WTC11 (cell line): ENCODE results near the gene PIGR.

ENCODE experiments used
- FOXK1 ChIP-seq: sonication (generic); formaldehyde crosslinking; IDR thresholded peaks from 2 replicates; pipeline ENCODE4 v1.8.0; 2022; ENCODE audit warnings: mild to moderate bottlenecking, moderate library complexity, missing genetic modification reagents
- NR3C1 ChIP-seq: sonication (generic); formaldehyde crosslinking; conservative IDR thresholded peaks from 2 replicates; pipeline ENCODE4 v1.8.1; 2023; ENCODE audit warnings: low read depth, mild to moderate bottlenecking, missing genetic modification reagents
- PRDM15 ChIP-seq: sonication (generic); formaldehyde crosslinking; IDR thresholded peaks from 2 replicates; pipeline ENCODE4 v1.8.0; 2022; ENCODE audit warnings: missing genetic modification reagents
- TEAD4 ChIP-seq: sonication (generic); formaldehyde crosslinking; IDR thresholded peaks from 2 replicates; pipeline ENCODE4 v1.8.0; 2022; ENCODE audit warnings: mild to moderate bottlenecking, missing genetic modification reagents
- ZNF138 ChIP-seq: sonication (generic); formaldehyde crosslinking; conservative IDR thresholded peaks from 2 replicates; pipeline ENCODE4 v1.8.1; 2022; ENCODE audit warnings: mild to moderate bottlenecking, moderate library complexity, missing genetic modification reagents
- TF ChIP-seq, protein P1 (sequence below): fragments of 200-600 bp; IDR thresholded peaks from 2 replicates; pipeline ENCODE4 v1.8.0; 2022; ENCODE audit warnings: antibody characterized with exemption

DNA sequence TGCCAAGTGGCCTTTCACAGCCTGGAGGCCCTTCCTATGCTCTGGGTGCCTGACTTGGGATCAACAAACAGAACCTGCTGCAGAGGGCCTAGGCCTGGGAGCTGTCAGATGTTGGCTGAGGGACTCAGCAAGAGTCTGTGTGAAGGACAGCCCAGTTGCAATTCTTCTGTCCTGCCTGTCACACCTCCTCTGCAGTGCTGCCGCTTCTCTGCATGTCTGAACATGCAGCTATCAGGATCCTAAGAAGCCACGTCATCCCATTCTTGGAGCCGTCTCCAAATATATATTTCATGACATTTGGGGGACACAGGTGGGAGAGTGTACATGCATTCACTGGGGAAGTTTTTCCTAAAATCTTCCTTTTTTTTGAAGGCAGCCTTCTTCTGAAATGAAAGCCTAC lies 15.4 kb upstream of the PIGR start:
- no peak for TF ChIP-seq ZNF138 (CRISPR knock-in tag)
- TF ChIP-seq, protein P1, sequence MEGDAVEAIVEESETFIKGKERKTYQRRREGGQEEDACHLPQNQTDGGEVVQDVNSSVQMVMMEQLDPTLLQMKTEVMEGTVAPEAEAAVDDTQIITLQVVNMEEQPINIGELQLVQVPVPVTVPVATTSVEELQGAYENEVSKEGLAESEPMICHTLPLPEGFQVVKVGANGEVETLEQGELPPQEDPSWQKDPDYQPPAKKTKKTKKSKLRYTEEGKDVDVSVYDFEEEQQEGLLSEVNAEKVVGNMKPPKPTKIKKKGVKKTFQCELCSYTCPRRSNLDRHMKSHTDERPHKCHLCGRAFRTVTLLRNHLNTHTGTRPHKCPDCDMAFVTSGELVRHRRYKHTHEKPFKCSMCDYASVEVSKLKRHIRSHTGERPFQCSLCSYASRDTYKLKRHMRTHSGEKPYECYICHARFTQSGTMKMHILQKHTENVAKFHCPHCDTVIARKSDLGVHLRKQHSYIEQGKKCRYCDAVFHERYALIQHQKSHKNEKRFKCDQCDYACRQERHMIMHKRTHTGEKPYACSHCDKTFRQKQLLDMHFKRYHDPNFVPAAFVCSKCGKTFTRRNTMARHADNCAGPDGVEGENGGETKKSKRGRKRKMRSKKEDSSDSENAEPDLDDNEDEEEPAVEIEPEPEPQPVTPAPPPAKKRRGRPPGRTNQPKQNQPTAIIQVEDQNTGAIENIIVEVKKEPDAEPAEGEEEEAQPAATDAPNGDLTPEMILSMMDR = no peak
- TF ChIP-seq FOXK1 (CRISPR knock-in tag) = no peak
- no peak for TF ChIP-seq PRDM15 (CRISPR knock-in tag)
- TF ChIP-seq NR3C1 = no peak
- no peak for TF ChIP-seq TEAD4 (CRISPR knock-in tag)
